ENCODE results near the gene DUOXA1.
"Not testable (repeated sequence)": the region's sequence is repeated elsewhere in the genome, so short reads cannot be mapped to it uniquely, and the experiment has no call there.

DUOXA1 gene

GRCh38 chr15:45116482-45117307, 13.0 kb downstream of the DUOXA1 start:
- no peak for DNase-seq
- intact Hi-C loops (cut with DNase I): no loop called here

GRCh38 chr15:45116006-45116481, 13.6 kb downstream of the DUOXA1 start:
- intact Hi-C loops (cut with DNase I): no loop called here
- no peak for DNase-seq

GRCh38 chr15:45115312-45115820, 14.3 kb downstream of the DUOXA1 start:
- DNase-seq: no peak
- intact Hi-C loops (cut with DNase I): no loop called here

GRCh38 chr15:45114751-45115085, 15.0 kb downstream of the DUOXA1 start:
- intact Hi-C loops (cut with DNase I): no loop called here
- DNase-seq: no peak

GRCh38 chr15:45114076-45114750, 15.5 kb downstream of the DUOXA1 start, which contains the start of the genes DUOX2 and DUOXA2:
Gene DUOX2, minus strand, starts transcription at chr15:45114172. Its CDS starts 761 bp downstream, at chr15:45113411.
Gene DUOXA2, plus strand, starts transcription at chr15:45114326. Its CDS starts 280 bp downstream, at chr15:45114606.
- intact Hi-C loops (cut with DNase I): no loop called here
- no peak for DNase-seq

GRCh38 chr15:45113380-45113990, 16.2 kb downstream of the DUOXA1 start:
- intact Hi-C loops (cut with DNase I): no loop called here
- no peak for DNase-seq

GRCh38 chr15:45112591-45113379, 16.9 kb downstream of the DUOXA1 start:
- intact Hi-C loops (cut with DNase I): no loop called here

GRCh38 chr15:45112143-45112590, 17.5 kb downstream of the DUOXA1 start:
- intact Hi-C loops (cut with DNase I): no loop called here

More at GRCh38 chr15:45112591-45113379, 16.9 kb downstream of the DUOXA1 start:
- DNase-seq: no peak

GRCh38 chr15:45111390-45112142, 18.1 kb downstream of the DUOXA1 start:
- no peak for DNase-seq
- intact Hi-C loops (cut with DNase I): no loop called here

More at GRCh38 chr15:45112143-45112590, 17.5 kb downstream of the DUOXA1 start:
- DNase-seq: no peak

- DNase-seq: no peak
- intact Hi-C loops (cut with DNase I): no loop called here
Observed at GRCh38 chr15:45110256-45110820, 19.3 kb downstream of the DUOXA1 start.

GRCh38 chr15:45107941-45108630, 21.6 kb downstream of the DUOXA1 start:
- intact Hi-C loops (cut with DNase I): no loop called here
- DNase-seq: no peak

- no peak for DNase-seq
- intact Hi-C loops (cut with DNase I): no loop called here
Observed at GRCh38 chr15:45106002-45106790, 23.5 kb downstream of the DUOXA1 start.

- DNase-seq: no peak
Observed at GRCh38 chr15:45105586-45105985, 24.1 kb downstream of the DUOXA1 start.

GRCh38 chr15:45104170-45104569, 25.5 kb downstream of the DUOXA1 start:
- DNase-seq; intact Hi-C loops (cut with DNase I): not testable (repeated sequence)

More at GRCh38 chr15:45105586-45105985, 24.1 kb downstream of the DUOXA1 start:
- intact Hi-C loops (cut with DNase I): no loop called here

- DNase-seq: no peak
- intact Hi-C loops (cut with DNase I): no loop called here
Observed at GRCh38 chr15:45102226-45102625, 27.5 kb downstream of the DUOXA1 start.

- intact Hi-C loops (cut with DNase I): no loop called here
- DNase-seq: no peak
Observed at GRCh38 chr15:45101749-45102148, 27.9 kb downstream of the DUOXA1 start.

All from head of caudate nucleus (tissue), 42 donors.